HCT116 (cell line): ENCODE results near the gene PSMC2. TPM values are rescaled to one million over a fixed set of nuclear protein-coding genes. Genes with fewer than 3 reads are reported as not detected.

Experiments
- ATAC-seq: fragments of 200-7000 bp; cut with Tn5 transposase; 2 replicates; pipeline ENCODE4 v1.9.1; 2020; ENCODE audit warnings: mild to moderate bottlenecking, moderate library complexity
- BruUV-seq: library from RNA; stranded (reverse); fragments of 400-500 nt; replicated peaks from 2 replicates; lab custom pipeline; 2021; lab: Mats Ljungman, UMichigan
- CTCF ChIA-PET: fragments of 300-600 bp; sonication (Branson Sonifier 250); formaldehyde crosslinking; loops from one replicate; lab custom pipeline; 2021; ENCODE audit warnings: antibody characterized with exemption; lab: Charles Lee
- POLR2A ChIA-PET: fragments of 300-600, 350-600 bp; sonication (Branson Sonifier 250); formaldehyde crosslinking; loops from one replicate; lab custom pipeline; 2021; ENCODE audit warnings: antibody characterized with exemption; lab: Charles Lee
- RAD21 ChIA-PET, 2 experiments: fragments of 300-600 bp; sonication (Branson Sonifier 250); formaldehyde crosslinking; loops; one replicate each; lab custom pipeline; 2023; ENCODE audit warnings: low total read pairs in 2 of 2; ENCODE audit not compliant: uncharacterized antibody in 2 of 2, unreplicated experiment in 2 of 2, low non-redundant PET in 1 of 2; lab: Charles Lee
- DNase-seq: peaks from one replicate; pipeline ENCODE4 v3.0.0-alpha.2; 2010; ENCODE audit warnings: low read depth, low spot score
- H2AFZ ChIP-seq: fragments of 200-600 bp; shearing (Covaris generic), sonication (generic); 2 replicates; pipeline ENCODE4 v1.6.1; 2017; ENCODE audit warnings: low read depth, mixed run types, mixed read lengths, antibody characterized with exemption, low read length; ENCODE audit not compliant: poor library complexity, severe bottlenecking
- H3K27ac ChIP-seq: 2 replicates; pipeline ENCODE4 v1.5.1; 2012; ENCODE audit warnings: low read depth, low read length
- H3K27me3 ChIP-seq: fragments of 200-600 bp; sonication (generic); 2 replicates; pipeline ENCODE4 v1.6.1; 2016; ENCODE audit warnings: mixed run types, low read length, mixed read lengths; ENCODE audit not compliant: insufficient read depth
- H3K36me3 ChIP-seq, 2 experiments: fragments of 200-500 bp in 1 of 2; fragments of 200-600 bp in 1 of 2; sonication (Bioruptor generic) in 1 of 2; sonication (generic) in 1 of 2; 2 replicates each; pipeline versions ENCODE4 v1.5.1 to v1.6.1; 2014 to 2016; ENCODE audit warnings: low read length in 2 of 2, inconsistent platforms in 1 of 2, mixed read lengths in 1 of 2, mixed run types in 1 of 2; ENCODE audit not compliant: insufficient read depth in 2 of 2, control insufficient read depth in 1 of 2
- H3K4me1 ChIP-seq, 2 experiments: fragments of 200-600 bp in 1 of 2; sonication (generic) in 1 of 2; 2 replicates each; pipeline versions ENCODE4 v1.5.1 to v1.6.1; 2012 to 2017; ENCODE audit warnings: low read length in 2 of 2, inconsistent platforms in 1 of 2, mild to moderate bottlenecking in 1 of 2, mixed read lengths in 1 of 2, mixed run types in 1 of 2, moderate library complexity in 1 of 2; ENCODE audit not compliant: insufficient read depth in 2 of 2, control insufficient read depth in 1 of 2
- H3K4me2 ChIP-seq: fragments of 200-600 bp; sonication (generic); 2 replicates; pipeline ENCODE4 v1.6.1; 2017; ENCODE audit warnings: mixed run types, low read length, mixed read lengths
- H3K4me3 ChIP-seq, 2 experiments: fragments of 200-600 bp in 1 of 2; sonication (generic) in 1 of 2; replicated peaks in 1 of 2; 2 replicates each; pipeline ENCODE4 v1.5.1; 2011 to 2016; ENCODE audit warnings: low read length in 2 of 2, control low read depth in 1 of 2, low read depth in 1 of 2, mild to moderate bottlenecking in 1 of 2, mixed read lengths in 1 of 2, mixed run types in 1 of 2
- H3K79me2 ChIP-seq: fragments of 200-600 bp; sonication (generic); 2 replicates; pipeline ENCODE4 v1.6.1; 2017; ENCODE audit warnings: mild to moderate bottlenecking, mixed run types, low read length, moderate library complexity, mixed read lengths; ENCODE audit not compliant: insufficient read depth
- H3K9ac ChIP-seq: fragments of 200-600 bp; sonication (generic); 2 replicates; pipeline ENCODE4 v1.6.1; 2016; ENCODE audit warnings: low read length, mixed read lengths
- H3K9me2 ChIP-seq: fragments of 200-600 bp; sonication (generic), shearing (Covaris generic); 2 replicates; pipeline ENCODE4 v1.6.1; 2017; ENCODE audit warnings: mixed run types, mild to moderate bottlenecking, moderate library complexity; ENCODE audit not compliant: insufficient read depth
- H3K9me3 ChIP-seq, 2 experiments: fragments of 200-500 bp in 1 of 2; fragments of 200-600 bp in 1 of 2; sonication (Bioruptor generic) in 1 of 2; sonication (generic) in 1 of 2; 2 replicates each; pipeline ENCODE4 v1.6.1; 2014 to 2017; ENCODE audit warnings: low read length in 2 of 2, mixed read lengths in 2 of 2, inconsistent platforms in 1 of 2, low read depth in 1 of 2, mild to moderate bottlenecking in 1 of 2, mixed run types in 1 of 2, moderate library complexity in 1 of 2; ENCODE audit not compliant: control insufficient read depth in 1 of 2, insufficient read depth in 1 of 2
- H4K20me1 ChIP-seq: fragments of 200-600 bp; sonication (generic), shearing (Covaris generic); 2 replicates; pipeline ENCODE4 v1.6.1; 2017; ENCODE audit warnings: mixed run types, mild to moderate bottlenecking, moderate library complexity; ENCODE audit not compliant: insufficient read depth
- CEBPB ChIP-seq: IDR thresholded peaks from 2 replicates; pipeline ENCODE4 v1.6.1; 2012; ENCODE audit warnings: low read depth
- EGR1 ChIP-seq: IDR thresholded peaks from 2 replicates; pipeline ENCODE4 v1.6.1; 2012; ENCODE audit warnings: low read depth
- EZH2phosphoT487 ChIP-seq: fragments of 200-600 bp; IDR thresholded peaks from 2 replicates; pipeline ENCODE4 v1.6.1; 2018; ENCODE audit warnings: antibody characterized with exemption, borderline replicate concordance
- POLR2AphosphoS5 ChIP-seq: IDR thresholded peaks from 2 replicates; pipeline ENCODE4 v1.6.1; 2011; ENCODE audit warnings: mild to moderate bottlenecking, low read depth, low read length, moderate library complexity
- RAD21 ChIP-seq: IDR thresholded peaks from 2 replicates; pipeline ENCODE4 v1.6.1; 2012; ENCODE audit warnings: low read depth, mild to moderate bottlenecking
- TCF7L2 ChIP-seq: IDR thresholded peaks from 2 replicates; pipeline ENCODE4 v1.7.0; 2011; ENCODE audit warnings: borderline replicate concordance, inconsistent platforms; ENCODE audit not compliant: insufficient read depth, insufficient read length; ENCODE audit errors: extremely low read depth
- YY1 ChIP-seq: IDR thresholded peaks from 2 replicates; pipeline ENCODE4 v1.6.1; 2011; ENCODE audit warnings: low read length, low read depth, moderate library complexity, mild to moderate bottlenecking; ENCODE audit not compliant: insufficient replicate concordance; ENCODE audit errors: extremely low read depth
- ZBTB33 ChIP-seq: IDR thresholded peaks from 2 replicates; pipeline ENCODE4 v1.6.1; 2011; ENCODE audit warnings: mild to moderate bottlenecking, low read length, moderate library complexity; ENCODE audit not compliant: insufficient replicate concordance; ENCODE audit errors: extremely low read depth
- intact Hi-C: fragments of 100-400 bp; cut with micrococcal nuclease; formaldehyde crosslinking; loops from 2 replicates; pipeline ENCODE4 v1.10.0; 2022
- total RNA-seq: library from RNA; stranded (reverse); gene quantifications from one replicate; pipeline ENCODE4 v1.2.1, GENCODE V29; 2021; ENCODE audit not compliant: unreplicated experiment
- TF ChIP-seq, protein P1 (sequence below), 3 experiments: fragments of 200-600 bp in 1 of 3; sonication (generic) in 1 of 3; IDR thresholded peaks in 2 of 3; conservative IDR thresholded peaks in 1 of 3; 2 replicates each; pipeline ENCODE4 v1.5.1; 2012 to 2017; ENCODE audit warnings: low read depth in 2 of 3, low read length in 2 of 3, antibody characterized with exemption in 1 of 3, borderline replicate concordance in 1 of 3, control low read depth in 1 of 3, mild to moderate bottlenecking in 1 of 3, mixed read lengths in 1 of 3, mixed run types in 1 of 3, moderate library complexity in 1 of 3; ENCODE audit not compliant: insufficient read depth in 1 of 3

Gene PSMC2
- total RNA-seq, 1 experiment from 2014 or later: 121 TPM

DNA sequence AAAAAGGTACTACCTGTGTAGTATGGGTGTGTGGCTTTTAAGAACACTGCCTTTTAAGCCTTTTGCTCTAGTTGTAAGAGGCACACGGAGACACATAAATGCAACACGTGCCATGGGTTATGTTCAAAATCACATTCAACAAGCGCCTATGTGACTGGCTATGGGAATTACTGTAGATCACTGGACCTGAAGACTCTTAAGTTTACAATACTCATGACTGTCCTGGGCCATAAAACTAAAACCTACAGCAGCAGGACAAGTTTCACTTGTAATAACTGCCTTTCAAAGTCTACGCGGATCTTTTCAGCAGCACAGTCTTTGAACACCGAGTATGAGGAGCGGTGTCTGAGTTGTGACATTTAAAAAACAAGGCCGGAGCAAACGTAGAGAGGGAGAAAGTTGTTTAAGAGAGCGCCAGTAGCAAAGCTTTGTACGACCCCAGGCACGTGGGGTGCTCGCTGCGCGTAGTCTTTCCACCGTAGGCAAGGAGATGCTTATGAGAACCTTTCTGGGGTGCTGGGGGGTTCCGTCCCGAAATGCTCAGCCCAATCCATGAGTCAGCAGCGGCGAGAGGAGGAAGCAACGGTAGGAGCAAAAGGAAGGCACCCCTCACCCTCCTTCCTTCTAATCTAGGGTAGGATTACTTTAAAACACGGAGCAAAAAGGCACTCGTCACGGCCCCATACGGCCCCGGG, 3.5 kb upstream of the PSMC2 start:
- no peaks in the 10 kb centered on the region for H3K9me3 ChIP-seq
- H3K36me3 ChIP-seq: peaks cover 21 to 28% of the 10 kb centered on the region in 2 experiments
- intact Hi-C loops: no loop called here
- RAD21 ChIA-PET: no interaction called here
- peak overlapping the region; percentile 98 for H3K9ac ChIP-seq
- H3K4me3 ChIP-seq: peak overlapping the region; percentile 95 to 97
- POLR2A ChIA-PET: no interaction called here
- H3K9me2 ChIP-seq: no peaks in the 10 kb centered on the region
- peaks cover 77% of the 10 kb centered on the region for H3K79me2 ChIP-seq
- no peak; the same call in 1 of the 2 replicates for ATAC-seq
- H3K4me1 ChIP-seq: peaks cover 14 to 20% of the 10 kb centered on the region in 2 experiments
- peak overlapping the region; percentile 74 for H3K27ac ChIP-seq
- TF ChIP-seq POLR2AphosphoS5 (no peak), YY1 (no peak), EZH2phosphoT487 (no peak), TCF7L2 (no peak), RAD21 (no peak), CEBPB (no peak), EGR1 (no peak), ZBTB33 (no peak)
- TF ChIP-seq, protein P1, sequence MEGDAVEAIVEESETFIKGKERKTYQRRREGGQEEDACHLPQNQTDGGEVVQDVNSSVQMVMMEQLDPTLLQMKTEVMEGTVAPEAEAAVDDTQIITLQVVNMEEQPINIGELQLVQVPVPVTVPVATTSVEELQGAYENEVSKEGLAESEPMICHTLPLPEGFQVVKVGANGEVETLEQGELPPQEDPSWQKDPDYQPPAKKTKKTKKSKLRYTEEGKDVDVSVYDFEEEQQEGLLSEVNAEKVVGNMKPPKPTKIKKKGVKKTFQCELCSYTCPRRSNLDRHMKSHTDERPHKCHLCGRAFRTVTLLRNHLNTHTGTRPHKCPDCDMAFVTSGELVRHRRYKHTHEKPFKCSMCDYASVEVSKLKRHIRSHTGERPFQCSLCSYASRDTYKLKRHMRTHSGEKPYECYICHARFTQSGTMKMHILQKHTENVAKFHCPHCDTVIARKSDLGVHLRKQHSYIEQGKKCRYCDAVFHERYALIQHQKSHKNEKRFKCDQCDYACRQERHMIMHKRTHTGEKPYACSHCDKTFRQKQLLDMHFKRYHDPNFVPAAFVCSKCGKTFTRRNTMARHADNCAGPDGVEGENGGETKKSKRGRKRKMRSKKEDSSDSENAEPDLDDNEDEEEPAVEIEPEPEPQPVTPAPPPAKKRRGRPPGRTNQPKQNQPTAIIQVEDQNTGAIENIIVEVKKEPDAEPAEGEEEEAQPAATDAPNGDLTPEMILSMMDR (IDR thresholded peaks at IDR 0.05 in 2 of 3, conservative IDR thresholded peaks at IDR 0.05 in 1 of 3; ENCODE audit: borderline replicate concordance in 1 of 3, insufficient read depth in 1 of 3, low read depth in 2 of 3, low read length in 2 of 3): no peak
- no peaks in the 10 kb centered on the region for H3K27me3 ChIP-seq
- DNase-seq: no peak
- peak overlapping the region; percentile 90 for H3K4me2 ChIP-seq
- no peaks in the 10 kb centered on the region for H4K20me1 ChIP-seq
- no peak overlapping the region for H2AFZ ChIP-seq
- CTCF ChIA-PET: no interaction called here
- TSS peak; percentile 50 for BruUV-seq
